SK-N-MC (cell line): ENCODE data around the gene ASH1L.
"Not testable (repeated sequence)": the region's sequence is repeated elsewhere in the genome, so short reads cannot be mapped to it uniquely, and the experiment has no call there.

ENCODE experiments used
- DNase-seq: peaks from one replicate; pipeline ENCODE4 v3.0.0-alpha.2; 2011; ENCODE audit warnings: low read depth, low spot score
- H3K27ac ChIP-seq: fragments of 200-600 bp; sonication (generic); 2 replicates; pipeline ENCODE4 v1.5.1; 2016; ENCODE audit warnings: mixed run types
- H3K36me3 ChIP-seq: fragments of 200-600 bp; sonication (generic); 2 replicates; pipeline ENCODE4 v1.6.1; 2017; ENCODE audit warnings: antibody characterized with exemption, low read length, mixed read lengths; ENCODE audit not compliant: insufficient read depth
- H3K4me3 ChIP-seq: fragments of 200-600 bp; sonication (generic); 2 replicates; pipeline ENCODE4 v1.5.1; 2016
- H3K9ac ChIP-seq: fragments of 200-600 bp; sonication (generic); 2 replicates; pipeline ENCODE4 v1.8.0; 2017; ENCODE audit warnings: mixed run types, mixed read lengths; ENCODE audit not compliant: insufficient read length
- H3K9me3 ChIP-seq: fragments of 200-600 bp; sonication (generic); 2 replicates; pipeline ENCODE4 v1.6.1; 2017; ENCODE audit warnings: low read depth, mild to moderate bottlenecking, antibody characterized with exemption, low read length, moderate library complexity, mixed read lengths
- EZH2 ChIP-seq: fragments of 200-600 bp; sonication (generic); IDR thresholded peaks from one replicate; pipeline ENCODE4 v1.6.1; 2017; ENCODE audit warnings: antibody characterized with exemption
- FOXP2 ChIP-seq: optimal IDR thresholded peaks from 2 replicates; pipeline ENCODE3; 2011; ENCODE audit warnings: mild to moderate bottlenecking, moderate library complexity; ENCODE audit not compliant: insufficient read depth; ENCODE audit errors: extremely low read length, control extremely low read depth
- POLR2AphosphoS5 ChIP-seq: IDR thresholded peaks from 2 replicates; pipeline ENCODE4 v1.6.1; 2012; ENCODE audit warnings: mild to moderate bottlenecking, low read depth, low read length, borderline replicate concordance

The ASH1L gene

GRCh38 chr1:155504207-155504606 lies 58.4 kb downstream of the ASH1L start:
- H3K9me3 ChIP-seq, result no peaks in the 10 kb centered on the region
- no peak for TF ChIP-seq FOXP2
- no peak for TF ChIP-seq POLR2AphosphoS5
- no peak for TF ChIP-seq EZH2
- H3K27ac ChIP-seq, result peak overlapping the region; percentile 86; the same call in 1 of the 2 replicates
- no peak overlapping the region for H3K4me3 ChIP-seq
- no peak for DNase-seq
- no peak overlapping the region for H3K9ac ChIP-seq
- no peaks in the 10 kb centered on the region for H3K36me3 ChIP-seq

- TF ChIP-seq POLR2AphosphoS5, result no peak
- TF ChIP-seq EZH2, result no peak
- no peak for TF ChIP-seq FOXP2
- H3K27ac ChIP-seq, result peak overlapping the region; percentile 75
- H3K4me3 ChIP-seq, result peak overlapping the region; percentile 69
- H3K9me3 ChIP-seq, result no peaks in the 10 kb centered on the region
- peaks cover 5% of the 10 kb centered on the region for H3K36me3 ChIP-seq
- peak overlapping the region; percentile 15 for H3K9ac ChIP-seq
- DNase-seq, result peak; percentile 95
Observed at GRCh38 chr1:155499953-155500639, 62.5 kb downstream of the ASH1L start.

- no peak overlapping the region for H3K9ac ChIP-seq
- TF ChIP-seq EZH2 (no peak), FOXP2 (no peak), POLR2AphosphoS5 (no peak)
- peaks cover 5% of the 10 kb centered on the region for H3K36me3 ChIP-seq
- peak overlapping the region; percentile 69 for H3K4me3 ChIP-seq
- no peaks in the 10 kb centered on the region for H3K9me3 ChIP-seq
- DNase-seq, result no peak
- peak overlapping the region; percentile 75 for H3K27ac ChIP-seq
Observed at GRCh38 chr1:155499263-155499662, 63.3 kb downstream of the ASH1L start.

- not testable (repeated sequence) for H3K27ac ChIP-seq, H3K9me3 ChIP-seq, H3K9ac ChIP-seq, DNase-seq, H3K36me3 ChIP-seq, H3K4me3 ChIP-seq
Observed at GRCh38 chr1:155493595-155493994, 69.0 kb downstream of the ASH1L start.

- not testable (repeated sequence) for H3K4me3 ChIP-seq, H3K36me3 ChIP-seq, H3K9me3 ChIP-seq, DNase-seq, H3K9ac ChIP-seq, H3K27ac ChIP-seq
Observed at GRCh38 chr1:155488419-155488818, 74.2 kb downstream of the ASH1L start.

DNA sequence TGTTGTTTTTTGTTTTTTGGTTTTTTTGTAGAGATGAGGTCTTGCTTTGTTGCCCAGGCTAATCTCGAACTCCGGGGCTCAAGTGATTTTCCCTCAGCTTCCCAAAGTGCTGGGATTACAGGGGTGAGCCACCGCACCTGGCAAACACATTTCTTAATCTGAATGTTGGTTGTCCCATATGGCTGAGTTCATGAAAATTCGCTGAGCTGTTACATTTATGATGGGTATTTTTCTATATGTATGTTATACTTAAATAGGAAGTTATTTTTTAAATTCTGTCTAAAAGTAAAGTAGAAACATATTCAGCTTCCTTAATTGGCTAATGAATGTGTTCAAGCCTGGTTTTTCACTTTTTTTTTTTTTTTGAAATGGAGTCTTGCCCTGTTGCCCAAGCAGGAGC lies 75.1 kb downstream of the ASH1L start:
- H3K36me3 ChIP-seq, result no peaks in the 10 kb centered on the region
- no peak for DNase-seq
- no peak overlapping the region for H3K4me3 ChIP-seq
- H3K27ac ChIP-seq, result no peak overlapping the region
- H3K9me3 ChIP-seq, result no peaks in the 10 kb centered on the region
- no peak for TF ChIP-seq EZH2
- H3K9ac ChIP-seq, result no peak overlapping the region

DNA sequence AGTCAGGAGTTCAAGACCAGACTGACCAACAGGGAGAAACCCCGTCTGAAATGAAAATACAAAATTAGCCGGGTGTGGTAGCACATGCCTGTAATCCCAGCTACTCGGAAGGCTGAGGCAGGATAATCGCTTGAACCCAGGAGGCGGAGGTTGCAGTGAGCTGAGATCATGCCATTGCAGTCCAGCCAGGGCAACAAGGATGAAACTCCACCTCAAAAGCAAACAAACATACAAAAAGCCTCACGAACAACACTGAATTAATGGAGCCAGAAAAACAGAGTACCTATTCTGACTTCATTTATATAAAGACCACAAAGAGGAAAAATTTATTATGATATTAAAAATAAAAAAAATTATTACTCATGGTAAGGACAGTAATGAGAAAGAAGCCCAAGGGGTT lies 75.7 kb downstream of the ASH1L start:
- H3K36me3 ChIP-seq, H3K27ac ChIP-seq, H3K9me3 ChIP-seq, DNase-seq, H3K9ac ChIP-seq, H3K4me3 ChIP-seq: not testable (repeated sequence)

GRCh38 chr1:155485945-155486344 lies 76.7 kb downstream of the ASH1L start:
- TF ChIP-seq POLR2AphosphoS5 (no peak), FOXP2 (no peak), EZH2 (no peak)
- H3K4me3 ChIP-seq, result no peak overlapping the region
- no peaks in the 10 kb centered on the region for H3K9me3 ChIP-seq
- H3K27ac ChIP-seq, result no peak overlapping the region
- peaks cover 14% of the 10 kb centered on the region for H3K36me3 ChIP-seq
- no peak overlapping the region for H3K9ac ChIP-seq
- no peak for DNase-seq

DNA sequence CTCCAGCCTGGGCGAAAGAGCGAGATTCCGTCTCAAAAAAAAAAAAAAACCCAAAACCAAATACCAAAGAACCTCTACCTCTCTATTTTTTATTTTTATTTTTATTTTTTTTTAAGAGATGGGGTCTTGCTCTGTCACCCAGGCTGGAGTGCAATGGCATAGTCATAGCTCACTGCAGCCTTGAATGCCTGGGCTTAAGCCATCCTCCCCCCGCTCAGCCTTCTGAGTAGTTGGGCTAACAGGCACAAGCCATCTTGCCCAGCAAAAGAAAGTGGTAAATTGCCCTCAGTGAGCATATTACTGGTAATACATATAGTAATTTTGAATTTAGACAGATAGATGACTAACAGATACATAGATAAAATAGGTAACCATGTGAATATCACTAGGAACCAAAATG lies 77.4 kb downstream of the ASH1L start:
- Histone ChIP-seq H3K4me3 (no peak overlapping the region), H3K27ac (no peak overlapping the region), H3K36me3 (peaks cover 20% of the 10 kb centered on the region), H3K9ac (no peak overlapping the region), H3K9me3 (no peaks in the 10 kb centered on the region)
- no peak for DNase-seq
- no peak for TF ChIP-seq EZH2
- no peak for TF ChIP-seq FOXP2
- TF ChIP-seq POLR2AphosphoS5, result no peak
